ENCODE measurements around the gene CCDC88C.

The CCDC88C gene

GRCh38 chr14:91381801-91382670 is 35.6 kb downstream of the CCDC88C start:
- Mint-ChIP-seq H3K27me3 (no peaks in the 10 kb centered on the region), H3K4me3 (no peak overlapping the region), H3K27ac (peak overlapping the region; percentile 73), H3K36me3 (ENCODE audit: low read depth) (peaks cover 10% of the 10 kb centered on the region), H3K4me1 (ENCODE audit: low read depth) (peaks cover 95% of the 10 kb centered on the region), H3K9me3 (no peaks in the 10 kb centered on the region)

- Mint-ChIP-seq H3K4me1 (ENCODE audit: low read depth) (peaks cover 96% of the 10 kb centered on the region), H3K36me3 (ENCODE audit: low read depth) (peaks cover 12% of the 10 kb centered on the region), H3K27me3 (no peaks in the 10 kb centered on the region), H3K9me3 (no peaks in the 10 kb centered on the region), H3K4me3 (no peak overlapping the region), H3K27ac (peak overlapping the region; percentile 52)
These were observed 36.8 kb downstream of the CCDC88C start for GRCh38 chr14:91380610-91381371.

- no peaks in the 10 kb centered on the region for H3K9me3 Mint-ChIP-seq
- H3K27ac Mint-ChIP-seq = no peak overlapping the region
- peaks cover 12% of the 10 kb centered on the region for H3K36me3 Mint-ChIP-seq (ENCODE audit: low read depth)
- peaks cover 98% of the 10 kb centered on the region for H3K4me1 Mint-ChIP-seq (ENCODE audit: low read depth)
- H3K4me3 Mint-ChIP-seq = no peak overlapping the region
- H3K27me3 Mint-ChIP-seq = no peaks in the 10 kb centered on the region
These were observed 37.5 kb downstream of the CCDC88C start for GRCh38 chr14:91380123-91380522.

GRCh38 chr14:91379579-91379932 is 38.1 kb downstream of the CCDC88C start:
- peaks cover 98% of the 10 kb centered on the region for H3K4me1 Mint-ChIP-seq (ENCODE audit: low read depth)
- H3K9me3 Mint-ChIP-seq = no peaks in the 10 kb centered on the region
- H3K4me3 Mint-ChIP-seq = no peak overlapping the region
- no peak overlapping the region for H3K27ac Mint-ChIP-seq
- H3K27me3 Mint-ChIP-seq = no peaks in the 10 kb centered on the region
- peaks cover 12% of the 10 kb centered on the region for H3K36me3 Mint-ChIP-seq (ENCODE audit: low read depth)

GRCh38 chr14:91378930-91379578 is 38.6 kb downstream of the CCDC88C start:
- peaks cover 99% of the 10 kb centered on the region for H3K4me1 Mint-ChIP-seq (ENCODE audit: low read depth)
- no peaks in the 10 kb centered on the region for H3K9me3 Mint-ChIP-seq
- H3K27ac Mint-ChIP-seq = no peak overlapping the region
- H3K4me3 Mint-ChIP-seq = no peak overlapping the region
- H3K27me3 Mint-ChIP-seq = no peaks in the 10 kb centered on the region
- peaks cover 12% of the 10 kb centered on the region for H3K36me3 Mint-ChIP-seq (ENCODE audit: low read depth)

GRCh38 chr14:91377700-91378652 is 39.6 kb downstream of the CCDC88C start:
- H3K27ac Mint-ChIP-seq = peak overlapping the region; percentile 91

GRCh38 chr14:91376547-91377477 is 40.8 kb downstream of the CCDC88C start:
- Mint-ChIP-seq H3K27ac (peak overlapping the region; percentile 71), H3K4me1 (ENCODE audit: low read depth) (peaks cover 100% of the 10 kb centered on the region), H3K9me3 (no peaks in the 10 kb centered on the region), H3K36me3 (ENCODE audit: low read depth) (peaks cover 8% of the 10 kb centered on the region), H3K4me3 (peak overlapping the region; percentile 57), H3K27me3 (no peaks in the 10 kb centered on the region)

More at GRCh38 chr14:91377700-91378652, 39.6 kb downstream of the CCDC88C start:
- Mint-ChIP-seq H3K27me3 (no peaks in the 10 kb centered on the region), H3K4me1 (ENCODE audit: low read depth) (peaks cover 100% of the 10 kb centered on the region), H3K36me3 (ENCODE audit: low read depth) (peaks cover 12% of the 10 kb centered on the region), H3K9me3 (no peaks in the 10 kb centered on the region), H3K4me3 (peak overlapping the region; percentile 57)

- peaks cover 5% of the 10 kb centered on the region for H3K36me3 Mint-ChIP-seq (ENCODE audit: low read depth)
- peak overlapping the region; percentile 82 for H3K27ac Mint-ChIP-seq
- peak overlapping the region; percentile 36 for H3K4me3 Mint-ChIP-seq
- no peaks in the 10 kb centered on the region for H3K27me3 Mint-ChIP-seq
- peaks cover 100% of the 10 kb centered on the region for H3K4me1 Mint-ChIP-seq (ENCODE audit: low read depth)
- no peaks in the 10 kb centered on the region for H3K9me3 Mint-ChIP-seq
These were observed 41.7 kb downstream of the CCDC88C start for GRCh38 chr14:91375720-91376452.

GRCh38 chr14:91374879-91375702 is 42.5 kb downstream of the CCDC88C start:
- Mint-ChIP-seq H3K27ac (peak overlapping the region; percentile 77), H3K27me3 (no peaks in the 10 kb centered on the region), H3K36me3 (ENCODE audit: low read depth) (peaks cover 5% of the 10 kb centered on the region), H3K4me3 (peak overlapping the region; percentile 60), H3K9me3 (no peaks in the 10 kb centered on the region), H3K4me1 (ENCODE audit: low read depth) (peaks cover 100% of the 10 kb centered on the region)

- Mint-ChIP-seq H3K27me3 (no peaks in the 10 kb centered on the region), H3K4me3 (peak overlapping the region; percentile 80), H3K9me3 (no peaks in the 10 kb centered on the region), H3K27ac (peak overlapping the region; percentile 13), H3K4me1 (ENCODE audit: low read depth) (peaks cover 100% of the 10 kb centered on the region), H3K36me3 (ENCODE audit: low read depth) (peaks cover 5% of the 10 kb centered on the region)
These were observed 43.2 kb downstream of the CCDC88C start for GRCh38 chr14:91374287-91374878.

GRCh38 chr14:91373591-91374254 is 43.9 kb downstream of the CCDC88C start:
- peaks cover 100% of the 10 kb centered on the region for H3K4me1 Mint-ChIP-seq (ENCODE audit: low read depth)
- peak overlapping the region; percentile 92 for H3K27ac Mint-ChIP-seq
- H3K4me3 Mint-ChIP-seq = peak overlapping the region; percentile 80
- H3K36me3 Mint-ChIP-seq (ENCODE audit: low read depth) = peaks cover 6% of the 10 kb centered on the region
- no peaks in the 10 kb centered on the region for H3K9me3 Mint-ChIP-seq
- no peaks in the 10 kb centered on the region for H3K27me3 Mint-ChIP-seq
